Spleen (tissue), 7 donors: Measurements from ENCODE around the gene CXCL6.

Experiments
- POLR2A ChIP-seq, 3 donors: fragments of 450-650 bp; IDR thresholded peaks; one replicate each; pipeline ENCODE4 v1.5.1; 2017; ENCODE audit warnings: antibody characterized with exemption in 3 of 3, mild to moderate bottlenecking in 1 of 3
- POLR2AphosphoS5 ChIP-seq, 3 donors: sonication (generic); formaldehyde crosslinking; IDR thresholded peaks; one replicate each; pipeline ENCODE4 v1.5.1; 2017; ENCODE audit warnings: antibody characterized with exemption in 3 of 3
- TF ChIP-seq, protein P1 (sequence below), 11 experiments: fragments of 200-600 bp in 7 of 11; fragments of 450-650 bp in 4 of 11; sonication (generic) in 4 of 11; IDR thresholded peaks in 8 of 11; conservative IDR thresholded peaks in 3 of 11; 1 replicate in 7 of 11; 2 replicates in 4 of 11; pipeline versions ENCODE4 v1.4.0 to v1.8.0; 2016 to 2021; ENCODE audit warnings: antibody characterized with exemption in 11 of 11, inconsistent platforms in 4 of 11, mild to moderate bottlenecking in 1 of 11
- donor health status: DM: no; HTN: no; CAD: no; lungs with moderate emphysema.
- donor health status: DM: no; HTN: no; CAD: no.
- donor health status: DM: no; HTN: no; CAD: no.

GRCh38 chr4:73865431-73866096 lies 29.1 kb downstream of the CXCL6 start:
- TF ChIP-seq, protein P1, sequence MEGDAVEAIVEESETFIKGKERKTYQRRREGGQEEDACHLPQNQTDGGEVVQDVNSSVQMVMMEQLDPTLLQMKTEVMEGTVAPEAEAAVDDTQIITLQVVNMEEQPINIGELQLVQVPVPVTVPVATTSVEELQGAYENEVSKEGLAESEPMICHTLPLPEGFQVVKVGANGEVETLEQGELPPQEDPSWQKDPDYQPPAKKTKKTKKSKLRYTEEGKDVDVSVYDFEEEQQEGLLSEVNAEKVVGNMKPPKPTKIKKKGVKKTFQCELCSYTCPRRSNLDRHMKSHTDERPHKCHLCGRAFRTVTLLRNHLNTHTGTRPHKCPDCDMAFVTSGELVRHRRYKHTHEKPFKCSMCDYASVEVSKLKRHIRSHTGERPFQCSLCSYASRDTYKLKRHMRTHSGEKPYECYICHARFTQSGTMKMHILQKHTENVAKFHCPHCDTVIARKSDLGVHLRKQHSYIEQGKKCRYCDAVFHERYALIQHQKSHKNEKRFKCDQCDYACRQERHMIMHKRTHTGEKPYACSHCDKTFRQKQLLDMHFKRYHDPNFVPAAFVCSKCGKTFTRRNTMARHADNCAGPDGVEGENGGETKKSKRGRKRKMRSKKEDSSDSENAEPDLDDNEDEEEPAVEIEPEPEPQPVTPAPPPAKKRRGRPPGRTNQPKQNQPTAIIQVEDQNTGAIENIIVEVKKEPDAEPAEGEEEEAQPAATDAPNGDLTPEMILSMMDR (IDR thresholded peaks at IDR 0.05 in 8 of 11, conservative IDR thresholded peaks at IDR 0.05 in 3 of 11) = no peak
- TF ChIP-seq POLR2A (IDR thresholded peaks at IDR 0.05) = no peak
- TF ChIP-seq POLR2AphosphoS5 (IDR thresholded peaks at IDR 0.05) = no peak
